NCI-H524 (cell line): ENCODE results near the gene CRB2.

ENCODE experiments used
- DNase-seq, 2 experiments: peaks; one replicate each; lab custom pipeline; 2025; lab: John Stamatoyannopoulos, UW

The CRB2 gene

DNA sequence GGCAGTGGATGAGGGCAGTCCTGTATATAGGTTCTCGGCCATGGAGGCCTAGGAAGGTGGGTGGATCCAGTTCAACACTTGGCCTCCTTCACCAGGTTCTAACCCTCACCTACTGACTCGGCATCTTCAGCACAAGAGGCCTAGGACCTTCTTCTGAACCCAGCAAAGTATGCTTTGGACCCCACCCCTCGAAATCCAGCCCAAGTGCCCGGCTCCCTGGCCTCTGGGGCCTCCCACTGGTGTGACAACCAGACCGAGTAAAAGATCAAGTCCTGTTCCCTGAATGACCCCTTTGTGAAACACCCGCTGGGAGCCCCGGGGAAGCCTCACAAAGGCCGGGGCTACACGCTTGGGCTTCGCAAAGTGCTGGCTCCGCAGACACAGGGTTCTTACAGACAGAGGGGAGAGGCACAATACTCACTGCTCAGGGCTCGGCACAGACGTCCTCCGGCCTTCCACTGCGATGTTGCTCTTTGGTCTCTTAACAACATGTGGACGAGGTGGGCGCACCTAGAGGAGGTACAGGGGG, 47.0 kb downstream of the CRB2 start:
- DNase-seq, result no peak

DNA sequence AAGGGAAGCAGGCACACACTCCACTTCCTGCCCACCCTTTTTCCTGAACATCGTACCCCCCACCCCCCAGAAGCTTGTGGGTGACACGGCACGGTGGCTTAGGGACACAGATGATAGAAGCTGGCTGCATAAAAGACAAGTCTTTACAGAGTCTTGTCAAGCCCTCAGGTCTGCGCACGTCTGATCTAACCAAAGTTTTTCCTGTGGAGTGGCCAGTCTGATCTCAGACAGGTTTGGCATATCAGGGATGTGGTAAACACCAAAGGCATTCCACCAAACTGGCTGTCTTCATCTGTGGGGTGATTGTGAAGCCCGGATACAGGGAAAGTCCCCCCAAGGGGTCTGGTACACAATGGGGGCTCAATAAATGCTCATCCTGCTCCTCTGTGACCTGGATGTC, 50.0 kb downstream of the CRB2 start:
- DNase-seq, result no peak

DNA sequence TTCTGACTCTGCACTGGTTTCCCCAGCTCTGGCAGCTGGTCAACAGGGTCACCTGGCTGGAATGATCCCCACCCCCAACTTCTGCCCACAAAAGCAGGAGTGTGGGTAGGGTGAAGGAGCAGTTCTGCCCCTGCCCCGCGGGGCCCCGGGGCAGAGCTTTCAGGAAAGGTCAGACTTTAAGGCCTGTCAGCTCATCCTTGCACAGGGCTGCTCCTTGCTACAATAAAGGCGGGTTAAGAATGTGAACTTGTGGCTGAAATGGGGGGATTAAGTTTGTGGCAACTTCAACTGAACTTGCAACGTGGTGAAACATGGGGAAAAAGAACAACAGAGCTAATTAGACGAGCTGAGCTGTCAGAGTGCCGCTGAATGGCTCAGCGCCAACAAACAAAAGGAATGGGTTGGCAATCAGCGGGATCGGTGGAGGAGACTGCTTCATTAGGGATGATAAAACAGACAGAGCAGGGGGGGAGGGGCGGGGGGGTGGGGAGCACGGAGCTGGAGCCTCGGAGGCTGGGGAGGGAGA, 50.8 kb downstream of the CRB2 start:
- peak; percentile 44 for DNase-seq

DNA sequence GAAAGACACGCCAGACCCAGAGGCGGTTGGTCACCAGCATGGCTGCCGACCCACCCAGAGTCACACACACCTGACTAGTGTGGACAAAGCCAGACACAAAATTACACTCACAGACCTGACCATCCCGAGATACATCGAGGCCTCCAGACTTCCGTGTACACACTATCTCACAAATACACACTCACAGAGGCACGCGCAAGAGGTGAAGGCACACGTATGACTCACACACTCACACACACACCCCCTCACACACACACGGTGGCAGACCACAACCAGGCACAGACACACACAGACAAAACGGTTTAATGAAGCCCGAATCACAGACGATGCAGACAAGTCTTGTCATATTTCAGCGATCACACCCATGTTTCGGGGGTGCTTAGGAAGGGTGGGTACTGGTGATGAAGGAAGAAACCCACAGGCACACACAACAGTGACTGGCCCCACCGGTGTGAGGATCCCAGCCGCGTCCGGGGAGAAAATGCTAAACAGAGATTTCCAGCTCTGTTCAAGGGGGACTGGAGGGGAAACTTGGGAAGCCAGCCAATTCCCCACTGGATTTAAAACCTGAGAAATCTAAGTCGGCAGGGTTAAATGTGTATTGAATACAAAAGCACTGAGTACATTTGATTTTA, 51.3 kb downstream of the CRB2 start:
- no peak for DNase-seq

DNA sequence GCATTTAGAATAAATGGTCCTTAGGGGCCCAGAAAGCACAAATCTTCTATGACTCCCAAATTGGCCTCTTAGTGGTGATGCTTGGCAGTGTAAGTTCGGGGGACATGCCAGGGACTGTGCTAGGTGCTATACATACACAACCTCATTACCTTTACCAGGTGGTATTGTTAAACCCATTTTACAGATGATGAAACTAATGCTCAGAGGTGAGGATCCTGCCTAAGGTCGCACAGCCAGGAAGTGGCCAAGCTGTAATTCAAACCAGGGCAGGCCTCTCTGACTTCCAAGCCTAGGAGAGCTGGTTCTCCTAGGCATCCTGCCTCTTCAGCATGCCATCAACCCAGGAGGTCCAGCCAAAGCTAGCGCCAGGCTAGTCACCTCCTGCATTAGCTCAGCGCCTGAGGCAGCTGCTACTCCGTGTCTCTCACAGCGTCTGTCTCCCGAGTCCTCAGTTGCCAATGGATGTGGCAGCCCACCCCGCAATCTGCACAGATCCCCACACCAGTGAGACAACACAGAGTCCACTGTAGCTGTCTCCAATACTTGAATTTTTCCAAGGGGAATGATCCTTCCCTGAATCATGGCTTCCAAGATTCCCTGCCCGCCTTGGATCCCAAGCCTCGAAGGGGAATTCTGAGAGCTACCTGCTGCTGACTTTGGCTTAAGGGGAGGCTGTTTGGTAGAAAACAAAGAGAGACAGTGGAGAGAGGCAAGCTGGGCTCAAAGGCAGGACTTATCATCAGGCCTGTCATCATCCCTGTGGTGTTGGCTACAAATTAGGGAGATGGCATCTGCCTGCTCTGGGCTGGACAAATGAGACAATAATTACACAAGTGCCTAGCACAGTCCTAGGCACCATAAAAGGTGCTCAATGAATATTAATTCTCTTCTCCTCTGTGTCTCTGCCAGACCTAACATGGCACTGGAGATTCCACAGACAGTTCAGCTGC, 52.6 kb downstream of the CRB2 start:
- DNase-seq, result no peak

DNA sequence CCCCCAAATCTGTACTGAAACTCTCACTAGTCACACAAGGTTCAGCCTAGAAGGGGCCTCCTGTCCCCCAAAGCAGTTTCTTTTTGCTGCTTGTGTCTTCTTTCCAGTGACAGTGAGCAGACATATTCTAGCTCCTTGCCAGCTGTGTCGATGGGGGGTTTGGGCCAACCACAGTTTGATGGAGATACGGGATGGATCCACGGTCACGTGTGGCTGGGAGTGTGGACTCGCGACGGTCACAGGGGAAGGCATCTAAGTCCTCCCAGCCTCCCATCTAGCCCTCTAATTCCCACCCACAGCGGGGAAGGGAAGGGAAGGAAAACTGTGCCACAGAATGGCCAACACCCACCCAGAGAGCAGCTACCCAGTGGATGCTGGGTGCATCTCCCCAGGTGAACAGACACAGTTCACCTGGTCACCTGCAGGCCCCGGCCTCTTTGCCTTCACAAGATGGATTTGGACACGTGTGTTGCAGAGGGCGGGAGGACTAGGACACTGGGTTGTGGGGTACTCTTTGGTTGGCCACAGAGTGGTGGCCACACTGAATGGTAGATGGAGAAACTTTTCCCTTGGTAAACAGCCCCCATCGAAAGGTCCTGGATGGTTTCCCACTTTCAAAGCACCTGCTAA, 54.4 kb downstream of the CRB2 start:
- DNase-seq, result no peak

DNA sequence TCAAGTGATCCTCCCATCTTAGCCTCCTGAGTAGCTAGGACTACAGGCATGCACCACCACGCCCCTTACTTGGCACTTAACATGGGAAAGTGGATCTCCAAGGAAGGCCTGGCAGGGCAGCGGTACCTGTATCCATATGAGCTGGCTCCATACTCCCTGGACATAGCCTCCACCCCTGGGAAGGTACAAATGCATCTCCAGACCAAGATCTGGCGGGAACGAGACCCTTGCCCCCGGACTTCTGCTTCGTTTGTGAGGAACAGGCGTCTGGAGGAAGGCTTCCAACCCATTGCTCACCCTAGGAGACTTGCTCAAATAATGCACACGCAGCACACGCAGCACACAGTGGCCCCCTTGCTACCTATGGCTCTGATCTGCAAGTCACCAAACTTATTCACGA, 55.2 kb downstream of the CRB2 start:
- DNase-seq, result no peak

DNA sequence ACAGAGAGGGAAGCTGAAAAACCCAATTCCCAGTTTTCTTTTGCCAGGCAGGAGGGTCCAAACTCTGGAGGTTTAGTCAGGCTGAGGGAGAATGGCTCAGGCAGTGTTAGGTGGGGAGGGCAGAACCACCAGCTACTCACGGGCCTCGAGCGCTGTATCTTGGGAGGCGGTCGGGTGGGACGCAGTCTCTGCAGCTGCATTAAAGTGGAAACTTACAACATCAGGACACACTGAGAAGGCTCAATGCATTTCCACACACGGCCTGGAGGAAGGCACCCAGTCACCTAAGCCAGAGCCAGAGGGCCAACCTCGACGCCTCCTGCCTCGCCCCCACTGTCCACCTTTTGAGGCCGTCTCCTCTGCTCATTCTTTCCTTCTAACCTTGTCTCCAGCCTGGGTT, 55.6 kb downstream of the CRB2 start:
- no peak for DNase-seq

DNA sequence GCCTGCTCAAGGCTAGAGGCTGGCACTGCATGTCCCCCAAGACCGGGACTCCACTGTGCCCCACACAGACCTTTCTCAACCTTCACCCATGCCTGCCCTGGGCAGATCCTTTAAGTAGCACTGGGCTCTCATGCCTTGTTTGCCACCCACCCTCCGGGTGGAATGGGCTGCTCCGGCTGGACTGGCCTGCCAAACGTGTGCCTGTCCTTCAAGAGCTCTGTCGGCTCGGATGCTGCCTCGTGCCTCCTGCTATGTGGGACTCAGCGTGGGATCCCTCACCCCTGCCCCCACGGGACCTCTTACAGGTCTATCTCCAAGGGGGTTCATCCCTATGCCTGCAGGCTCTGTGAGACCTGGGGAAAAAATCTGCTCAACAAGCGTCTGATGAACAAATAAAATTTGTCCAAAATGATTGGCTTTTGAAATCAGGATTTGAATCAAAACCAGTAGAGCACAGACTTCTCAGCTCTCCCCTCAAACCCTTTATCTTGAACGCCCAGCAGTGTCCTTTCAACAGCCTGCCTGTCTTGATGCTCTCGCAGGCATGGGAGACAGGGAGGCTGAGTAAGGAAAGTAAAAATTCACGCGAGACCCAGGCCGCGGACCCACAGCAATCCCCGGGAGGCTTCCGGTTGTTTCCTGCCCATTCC, 56.3 kb downstream of the CRB2 start:
- no peak for DNase-seq

DNA sequence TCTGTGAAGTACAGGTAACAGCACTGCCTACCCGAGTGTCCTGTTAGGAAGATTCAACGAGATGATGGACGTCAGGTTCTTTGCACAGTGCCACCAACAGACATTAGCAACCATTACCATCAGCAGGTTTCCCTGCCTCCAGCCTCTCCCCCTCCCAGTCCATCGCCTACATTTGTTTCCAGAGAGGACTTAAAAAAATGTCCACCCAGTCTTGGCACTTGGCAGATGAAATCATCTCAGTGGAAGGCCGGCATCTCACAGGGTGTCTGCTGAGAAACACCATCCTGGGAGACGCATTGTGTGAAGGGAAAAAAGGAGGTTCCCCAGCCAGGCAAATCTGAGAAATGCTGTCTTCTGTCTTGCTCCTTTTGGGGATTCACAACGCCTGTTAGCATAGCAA, 58.2 kb downstream of the CRB2 start:
- no peak for DNase-seq

DNA sequence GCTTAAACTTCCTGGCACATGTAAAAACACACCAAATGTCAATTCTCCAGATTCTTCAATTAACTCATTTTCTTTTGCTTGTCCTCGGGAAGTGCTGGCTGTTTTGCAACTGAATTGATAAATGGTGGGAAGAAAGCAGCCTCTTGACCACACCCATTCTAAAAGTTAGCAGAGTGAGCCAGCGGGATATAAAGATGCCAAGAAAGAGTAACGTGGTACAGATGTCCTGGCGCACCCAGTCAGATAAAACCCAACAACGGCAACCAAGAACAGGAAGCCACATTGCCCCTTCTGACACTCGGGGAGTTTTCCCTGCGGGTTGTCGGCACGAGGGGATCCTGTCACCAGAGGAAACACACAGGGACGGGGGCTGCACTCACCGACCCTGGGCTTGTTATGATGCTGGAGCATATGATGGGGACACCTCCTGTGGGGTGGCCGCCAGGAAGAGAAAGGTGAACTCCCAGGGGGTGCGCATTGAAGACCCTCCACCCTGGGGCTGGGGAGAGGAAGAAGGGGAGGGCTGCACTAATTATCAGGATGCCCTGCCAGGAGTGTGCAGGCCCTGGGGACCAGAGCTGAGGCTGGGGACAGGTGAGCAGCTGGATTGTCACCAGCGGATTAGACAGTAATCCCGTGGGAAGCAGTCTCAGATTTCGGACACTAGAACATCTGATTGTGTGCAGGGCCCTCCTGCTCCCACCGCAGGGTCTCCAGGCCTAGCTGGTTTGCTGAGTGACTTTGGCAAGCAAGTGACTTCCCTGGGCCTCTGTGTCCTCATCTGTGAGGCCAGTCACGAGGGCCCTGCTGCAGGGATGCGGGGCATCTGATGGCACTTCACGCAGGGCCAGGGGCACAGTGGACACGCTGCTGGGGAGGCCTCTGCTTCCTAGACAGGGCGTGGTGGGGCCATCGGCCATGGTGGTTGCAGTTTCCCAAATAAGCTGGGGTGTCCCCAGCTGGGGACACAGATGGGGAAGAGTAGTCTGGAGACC, 59.2 kb downstream of the CRB2 start:
- DNase-seq, result peak; percentile 87 to 97

DNA sequence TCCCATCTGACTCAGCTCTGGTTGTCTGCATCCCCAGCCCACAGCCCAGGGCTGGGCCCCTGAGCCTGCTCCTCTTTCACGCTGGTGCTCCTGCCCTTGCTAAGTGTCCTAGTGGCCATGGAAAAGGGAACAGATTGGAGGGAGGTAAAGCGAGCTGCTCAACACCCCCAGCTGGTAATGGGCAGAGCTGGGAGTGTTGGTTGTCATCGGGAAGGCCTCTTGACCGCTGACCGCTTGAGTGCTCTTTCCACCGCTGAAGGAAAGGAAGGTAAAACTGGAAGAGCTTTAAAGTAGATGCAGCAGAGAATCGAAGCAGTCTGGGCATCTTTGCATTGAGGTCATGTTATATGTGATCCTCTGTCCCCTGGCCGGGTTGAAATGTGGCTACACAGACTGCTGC, 60.2 kb downstream of the CRB2 start:
- peak; percentile 14 to 58 for DNase-seq

DNA sequence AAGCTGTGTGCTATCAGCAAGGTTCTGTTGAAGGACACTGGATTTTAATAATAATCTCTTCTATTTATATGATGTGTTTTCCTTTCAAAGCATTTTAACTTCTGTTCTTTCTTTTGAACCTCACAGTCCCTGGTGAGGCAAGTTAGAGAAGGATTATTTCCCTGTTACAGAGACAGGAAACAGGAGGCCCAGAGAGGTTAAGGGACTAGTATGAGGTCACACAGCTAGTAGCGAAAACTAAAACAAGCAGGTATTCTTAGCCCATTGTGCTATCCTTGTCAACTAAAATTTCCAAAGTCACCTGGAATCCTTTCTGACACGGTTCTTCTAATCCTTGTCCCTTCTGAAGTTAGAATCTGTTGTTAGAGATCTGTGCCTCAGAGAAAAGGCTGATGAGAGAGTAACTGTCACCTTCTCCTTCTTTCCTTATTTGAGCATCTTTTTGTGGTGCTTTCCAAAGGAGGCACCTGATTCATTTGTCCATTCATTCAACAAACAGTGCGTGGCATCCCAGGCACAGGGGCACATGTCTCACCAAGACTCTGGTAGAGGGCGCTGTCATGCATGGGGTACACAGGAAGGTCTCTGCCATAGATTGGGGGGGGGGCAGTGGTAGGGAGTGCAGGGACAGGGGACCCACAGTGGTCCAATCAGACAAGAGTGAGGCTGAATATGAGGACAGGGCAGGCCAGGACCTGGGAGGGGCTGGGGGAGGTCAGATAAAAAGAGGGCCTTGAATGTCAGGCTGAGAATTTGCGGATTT, 61.5 kb downstream of the CRB2 start:
- no peak for DNase-seq

DNA sequence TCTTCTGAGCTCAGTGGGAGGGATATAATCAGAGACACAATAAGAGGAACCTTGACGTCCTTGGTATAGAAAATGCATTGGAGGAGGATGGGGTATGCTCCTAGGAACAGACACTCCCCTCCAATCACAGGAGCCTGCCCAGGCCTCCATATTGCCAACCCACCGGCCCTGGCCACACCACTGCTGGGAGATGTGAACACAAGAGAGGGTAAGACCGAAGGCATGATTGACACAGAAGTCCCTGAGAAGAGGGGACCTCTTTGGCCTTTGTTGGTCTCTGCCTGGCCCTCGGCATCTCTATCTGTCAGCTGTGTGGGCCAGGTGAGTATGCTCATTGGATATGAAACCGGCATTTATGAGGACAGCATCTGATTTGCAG, 62.0 kb downstream of the CRB2 start:
- no peak for DNase-seq

DNA sequence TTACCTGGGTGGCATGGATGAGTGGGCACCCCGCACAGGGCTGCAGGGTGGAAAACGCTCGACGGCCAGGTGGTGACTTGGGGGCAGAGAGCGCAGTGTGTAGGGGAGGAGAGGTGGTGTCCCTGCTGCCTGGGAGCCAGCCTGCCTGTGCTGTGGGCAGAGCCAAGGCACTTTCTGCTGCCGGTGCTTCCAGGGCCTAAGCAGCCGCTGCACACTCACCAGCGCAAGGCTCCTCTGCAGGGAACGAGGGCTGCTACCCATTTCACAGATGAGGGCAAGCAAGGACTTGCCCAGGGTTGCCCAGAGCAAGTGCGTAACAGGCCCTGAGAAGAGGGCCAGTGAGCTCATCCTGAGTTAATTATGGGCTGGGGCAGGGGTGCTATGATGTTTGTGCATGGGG, 62.5 kb downstream of the CRB2 start:
- no peak for DNase-seq

DNA sequence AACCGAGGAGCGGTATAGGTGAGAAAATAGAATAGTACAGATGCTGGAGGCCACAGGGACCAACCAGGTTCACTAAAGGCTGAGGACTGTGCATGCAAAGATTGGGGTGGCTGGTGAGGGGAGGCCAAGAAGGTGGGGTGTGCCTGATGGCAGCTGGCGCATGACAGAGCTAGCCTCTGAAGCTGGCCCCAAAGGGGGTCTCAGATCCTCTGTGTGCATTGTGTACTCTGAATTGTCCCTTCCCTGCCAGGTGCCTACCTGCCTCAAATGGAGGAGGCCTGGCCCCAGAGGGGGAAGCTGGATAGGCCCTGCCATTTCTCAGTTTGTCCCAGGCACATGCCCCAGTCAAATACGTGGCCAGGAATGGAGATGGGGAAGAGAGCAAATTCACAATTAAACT, 63.1 kb downstream of the CRB2 start:
- no peak for DNase-seq

DNA sequence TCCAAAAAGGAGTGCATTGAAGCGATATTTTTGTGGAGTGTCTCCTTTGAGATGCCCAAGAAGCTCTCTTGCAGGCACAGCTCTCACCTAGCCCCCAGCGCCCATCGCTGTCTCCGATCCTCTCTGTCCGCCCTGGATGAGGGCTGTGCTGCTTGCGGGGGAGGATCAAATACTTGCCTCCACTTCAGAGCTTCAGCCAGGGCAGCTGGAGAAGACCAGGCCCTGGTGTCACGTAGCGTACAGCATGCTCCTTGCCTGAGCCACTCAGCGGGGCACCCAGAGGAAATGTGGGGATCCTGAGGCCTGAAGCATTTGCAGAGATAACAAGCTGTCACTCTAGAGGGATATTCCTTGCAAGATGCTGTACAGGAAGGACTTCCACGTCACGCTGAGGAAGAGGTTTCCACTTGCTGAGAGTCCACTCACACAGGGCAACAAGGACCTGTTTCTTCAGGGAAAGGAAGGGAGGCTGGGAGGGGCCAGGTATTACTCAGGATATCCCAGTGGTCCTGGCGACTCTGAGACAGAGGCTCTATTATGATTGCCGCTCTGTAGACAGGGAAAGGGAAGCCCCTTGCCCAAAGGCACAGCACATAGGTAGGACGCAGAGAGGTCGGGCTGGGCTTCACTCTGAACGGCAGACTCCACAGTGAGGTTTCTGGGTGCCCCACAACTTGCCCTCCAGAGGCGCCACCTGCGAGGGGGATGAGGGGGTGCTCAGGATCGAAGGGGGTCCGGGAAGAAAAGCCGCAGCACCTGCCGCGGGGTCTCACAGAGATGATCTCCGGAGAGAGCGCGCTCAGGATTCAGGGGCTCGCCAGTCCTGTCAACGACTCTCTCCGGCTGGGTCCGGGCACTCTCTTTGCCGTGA, 64.0 kb downstream of the CRB2 start:
- DNase-seq, result no peak

DNA sequence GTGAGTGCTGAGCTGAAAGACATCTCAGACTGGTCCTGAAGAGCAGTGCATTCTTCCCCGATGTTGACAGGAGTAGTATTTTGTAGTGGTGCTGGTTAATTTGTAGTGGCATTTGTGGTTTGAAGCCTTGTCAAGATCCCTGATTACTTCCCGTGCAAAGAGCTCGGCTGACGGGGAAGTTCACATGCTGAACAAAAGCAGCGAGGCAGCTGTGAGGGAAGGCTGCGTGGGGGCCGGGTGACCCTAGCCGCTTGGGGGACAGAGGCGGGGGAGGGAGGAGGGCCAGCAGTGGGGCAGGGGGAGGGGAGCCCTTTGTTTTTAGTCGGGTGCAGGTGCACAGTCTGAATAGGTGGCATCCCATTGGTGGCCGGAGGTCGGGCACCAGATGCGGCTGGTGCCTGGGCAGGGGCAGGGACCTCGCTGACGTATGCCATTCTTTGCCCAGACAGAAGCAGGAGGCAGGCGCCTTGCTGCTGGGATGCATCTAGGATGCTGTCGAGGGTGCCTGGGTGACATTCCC, 64.7 kb downstream of the CRB2 start:
- no peak for DNase-seq

DNA sequence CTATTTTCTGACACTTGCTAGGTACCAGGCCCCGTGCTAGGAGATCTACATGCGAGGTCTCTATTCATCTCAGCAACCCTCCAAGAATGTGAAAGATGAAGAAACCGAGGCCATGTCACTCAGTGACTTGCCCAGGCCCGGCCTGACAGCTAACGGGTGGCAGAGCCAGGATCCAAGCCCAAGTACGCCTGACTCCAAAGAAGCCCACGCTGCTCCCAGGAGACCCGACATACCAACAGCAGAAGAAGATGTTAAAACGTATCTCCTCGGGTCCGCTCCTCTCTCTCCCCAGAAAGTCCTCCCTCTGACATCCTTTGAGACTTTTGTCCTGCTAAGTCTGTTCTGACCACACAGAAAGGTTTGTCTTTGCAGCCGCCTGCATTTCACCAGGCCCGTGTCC, 65.2 kb downstream of the CRB2 start:
- DNase-seq, result no peak
